Uterus (tissue), 4 donors: Measurements from ENCODE around the gene POTEJ. TPM values are rescaled to one million over a fixed set of nuclear protein-coding genes. Genes with fewer than 3 reads are reported as not detected.
"Not testable (repeated sequence)": the region's sequence is repeated elsewhere in the genome, so short reads cannot be mapped to it uniquely, and the experiment has no call there.

ENCODE experiments used
- DNase-seq, 2 donors: peaks; one replicate each; pipeline ENCODE4 v3.0.0-alpha.2; 2019 to 2020
- H3K27ac ChIP-seq, 2 donors: fragments of 200-600 bp; sonication (generic); 1 replicate in 1 of 2; 2 replicates in 1 of 2; pipeline ENCODE4 v1.5.1; 2016 to 2018
- H3K27me3 ChIP-seq, 2 donors: fragments of 200-600 bp; sonication (generic); one replicate each; pipeline ENCODE4 v1.5.1; 2018 to 2019; ENCODE audit warnings: control low read depth in 1 of 2
- H3K36me3 ChIP-seq, 2 donors: fragments of 200-600 bp; sonication (generic); one replicate each; pipeline ENCODE4 v1.5.1; 2019; ENCODE audit warnings: control low read depth in 1 of 2
- H3K4me1 ChIP-seq, 2 donors: fragments of 200-600 bp; sonication (generic); one replicate each; pipeline ENCODE4 v1.5.1; 2018 to 2019; ENCODE audit warnings: control low read depth in 1 of 2
- H3K4me3 ChIP-seq, 2 donors: fragments of 200-600 bp; sonication (generic); 1 replicate in 1 of 2; 2 replicates in 1 of 2; pipeline ENCODE4 v1.5.1; 2018 to 2019; ENCODE audit warnings: mild to moderate bottlenecking in 1 of 2
- H3K9me3 ChIP-seq, 2 donors: fragments of 200-600 bp; sonication (generic); one replicate each; pipeline ENCODE4 v1.5.1; 2019; ENCODE audit warnings: control low read depth in 1 of 2
- intact Hi-C: fragments of 100-400 bp; cut with DNase I; formaldehyde crosslinking; loops from one replicate; pipeline ENCODE4 v1.15.1; 2023; ENCODE audit warnings: low total_unique reads
- total RNA-seq, 4 donors: library from RNA; depleted of rRNA in 3 of 4; stranded (reverse); fragments of >200 nt in 3 of 4; gene quantifications; one replicate each; pipeline versions ENCODE4 v1.1.0 to v1.2.4, GENCODE V29; 2014 to 2023
- donor health status: DM: yes; HTN: yes; CAD: no.

Gene POTEJ
- under 1 TPM in 1 of 4 donors, not detected in 3; 0.21 TPM for total RNA-seq

GRCh38 chr2:130611140-130611539 lies at the start of gene POTEJ:
POTEJ (plus strand) TSS chr2:130611440; CDS start chr2:130611533, 93 bp downstream.
- H3K27me3 ChIP-seq, H3K4me1 ChIP-seq, DNase-seq, H3K36me3 ChIP-seq, H3K4me3 ChIP-seq, H3K9me3 ChIP-seq, H3K27ac ChIP-seq, intact Hi-C loops: not testable (repeated sequence)

DNA sequence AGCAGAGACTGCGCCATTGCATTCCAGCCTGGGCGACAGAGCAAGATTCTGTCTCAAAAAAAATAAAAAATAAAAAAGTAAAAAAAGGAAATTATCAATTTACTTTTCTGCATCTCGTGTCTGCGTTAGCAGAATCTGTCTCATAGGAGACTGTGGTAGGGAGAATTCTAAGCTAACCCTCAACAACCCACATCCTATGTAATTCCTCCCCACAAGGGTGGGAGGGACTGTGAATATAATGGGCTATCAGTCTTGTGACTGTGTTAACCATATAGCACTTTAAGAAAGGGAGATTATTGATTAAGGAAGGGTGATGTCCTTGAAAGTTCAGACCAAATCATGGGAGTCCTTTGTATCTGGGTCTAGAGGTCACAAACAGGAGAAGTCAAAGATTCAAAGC lies 45.1 kb upstream of the POTEJ start:
- DNase-seq, H3K4me3 ChIP-seq, H3K27me3 ChIP-seq, H3K9me3 ChIP-seq, H3K36me3 ChIP-seq, H3K27ac ChIP-seq, H3K4me1 ChIP-seq, intact Hi-C loops: not testable (repeated sequence)

DNA sequence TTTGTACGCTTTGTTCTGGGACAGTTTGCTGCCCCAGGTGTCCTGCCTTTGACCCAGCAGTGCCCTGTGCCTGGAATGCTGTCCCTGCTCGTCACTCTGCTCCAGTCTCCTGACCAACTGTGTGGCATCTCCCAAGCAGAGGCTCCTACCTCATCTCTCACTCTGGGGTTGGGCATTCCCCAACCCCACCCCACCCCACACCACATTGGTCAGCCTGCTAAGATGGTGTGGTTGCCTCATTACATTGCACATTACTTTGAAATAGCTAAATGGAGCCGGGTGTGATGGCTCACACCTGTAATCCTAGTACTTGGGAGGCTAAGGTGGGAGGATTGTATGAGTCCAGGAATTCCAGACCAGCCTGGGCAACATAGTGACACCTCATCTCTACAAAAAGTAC lies 39.3 kb upstream of the POTEJ start:
- H3K4me3 ChIP-seq, H3K9me3 ChIP-seq, intact Hi-C loops, H3K4me1 ChIP-seq, H3K27ac ChIP-seq, H3K27me3 ChIP-seq, H3K36me3 ChIP-seq, DNase-seq: not testable (repeated sequence)

GRCh38 chr2:130574230-130574629 lies 37.0 kb upstream of the POTEJ start:
- H3K4me3 ChIP-seq, intact Hi-C loops, H3K27me3 ChIP-seq, H3K27ac ChIP-seq, H3K36me3 ChIP-seq, H3K4me1 ChIP-seq, DNase-seq, H3K9me3 ChIP-seq: not testable (repeated sequence)

GRCh38 chr2:130576209-130576784 lies 34.9 kb upstream of the POTEJ start:
- H3K36me3 ChIP-seq, H3K4me1 ChIP-seq, intact Hi-C loops, H3K27me3 ChIP-seq, H3K27ac ChIP-seq, H3K4me3 ChIP-seq, DNase-seq, H3K9me3 ChIP-seq: not testable (repeated sequence)

GRCh38 chr2:130577559-130577958 lies 33.7 kb upstream of the POTEJ start:
- H3K27ac ChIP-seq, intact Hi-C loops, H3K36me3 ChIP-seq, H3K27me3 ChIP-seq, DNase-seq, H3K4me1 ChIP-seq, H3K9me3 ChIP-seq, H3K4me3 ChIP-seq: not testable (repeated sequence)

GRCh38 chr2:130579121-130579520 lies 32.1 kb upstream of the POTEJ start:
- H3K27ac ChIP-seq, H3K27me3 ChIP-seq, H3K4me1 ChIP-seq, H3K36me3 ChIP-seq, H3K9me3 ChIP-seq, H3K4me3 ChIP-seq, intact Hi-C loops, DNase-seq: not testable (repeated sequence)

DNA sequence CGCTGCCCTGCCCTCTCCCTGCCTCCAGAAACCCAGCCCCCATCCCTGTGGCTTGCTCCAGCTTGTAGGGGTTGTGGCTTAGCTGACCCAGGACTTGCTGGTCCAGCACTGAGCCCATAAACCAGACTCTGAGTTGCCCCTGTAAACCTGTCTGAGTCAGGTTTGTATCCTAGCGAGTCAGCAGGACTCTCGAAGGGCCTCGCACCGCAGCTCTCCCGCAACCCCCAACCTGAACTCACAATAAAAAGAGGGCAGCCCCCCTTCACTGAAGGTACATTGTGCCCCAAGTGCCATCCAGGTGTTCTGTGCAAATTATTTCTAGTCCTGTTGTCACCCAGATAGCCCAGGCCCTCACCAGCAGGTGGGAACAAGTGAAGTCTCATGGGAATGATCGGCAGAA lies 29.7 kb upstream of the POTEJ start:
- H3K27ac ChIP-seq, H3K27me3 ChIP-seq, intact Hi-C loops, H3K4me3 ChIP-seq, DNase-seq, H3K4me1 ChIP-seq, H3K36me3 ChIP-seq, H3K9me3 ChIP-seq: not testable (repeated sequence)

DNA sequence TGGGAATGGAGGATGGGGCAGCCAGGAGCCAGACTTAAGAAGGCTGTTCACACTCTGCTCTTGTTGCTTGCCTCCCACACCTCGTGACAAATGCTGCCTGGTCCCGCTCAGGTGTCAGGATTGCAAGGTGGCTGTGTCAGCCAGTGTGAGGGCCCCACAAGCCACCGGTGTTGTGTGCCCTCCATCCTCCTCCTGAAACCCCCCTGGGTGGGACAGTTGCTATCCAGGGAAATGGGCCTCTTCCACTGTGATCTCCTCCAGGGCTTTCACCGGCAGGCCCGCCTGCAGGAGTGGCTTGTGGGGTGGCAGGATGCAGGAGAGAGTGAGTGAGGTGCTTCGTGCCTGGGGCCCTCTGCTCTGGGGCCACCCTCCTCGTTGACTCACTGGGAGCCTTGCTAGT lies 28.3 kb upstream of the POTEJ start:
- H3K4me3 ChIP-seq, H3K27me3 ChIP-seq, H3K36me3 ChIP-seq, H3K27ac ChIP-seq, intact Hi-C loops, H3K4me1 ChIP-seq, DNase-seq, H3K9me3 ChIP-seq: not testable (repeated sequence)

DNA sequence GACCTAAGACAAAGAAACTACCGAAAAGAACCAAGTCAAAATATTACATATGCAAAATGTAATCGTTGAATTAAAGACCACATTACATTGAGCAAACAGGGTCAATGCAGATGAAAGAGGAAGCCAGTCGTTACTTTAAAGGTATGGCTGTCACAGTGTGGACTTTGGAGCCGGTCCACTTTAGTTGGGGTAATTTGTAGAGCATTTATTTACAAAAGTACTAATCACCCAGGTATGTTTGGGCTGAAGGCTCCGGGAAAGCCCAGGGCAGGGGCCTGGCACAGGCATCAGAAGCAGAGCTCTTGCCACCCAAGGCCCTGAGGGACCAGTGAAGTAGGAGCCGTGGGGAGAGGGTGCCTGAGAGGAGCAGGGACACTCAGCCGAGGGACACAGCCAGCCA lies 27.7 kb upstream of the POTEJ start:
- H3K36me3 ChIP-seq, H3K4me3 ChIP-seq, DNase-seq, intact Hi-C loops, H3K27me3 ChIP-seq, H3K27ac ChIP-seq, H3K9me3 ChIP-seq, H3K4me1 ChIP-seq: not testable (repeated sequence)

DNA sequence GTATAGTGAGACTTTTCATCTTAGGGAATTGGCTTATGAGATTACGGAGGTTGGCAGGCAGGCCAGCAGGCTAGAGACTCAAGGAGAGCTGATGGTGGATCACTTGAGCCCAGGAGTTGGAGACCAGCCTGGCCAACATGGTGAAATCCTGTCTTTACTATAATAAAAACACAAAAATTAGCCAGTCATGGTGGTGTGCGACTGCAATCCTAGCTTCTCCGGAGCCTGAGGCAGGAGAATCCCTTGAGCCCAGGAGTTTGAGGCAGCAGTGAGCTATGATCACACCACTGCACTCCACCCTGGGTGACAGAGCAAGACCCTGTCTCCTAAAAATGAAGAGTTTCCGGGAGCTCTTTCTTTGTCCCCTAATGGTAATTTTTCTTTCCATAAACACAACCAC lies 26.5 kb upstream of the POTEJ start:
- H3K27me3 ChIP-seq, DNase-seq, H3K4me3 ChIP-seq, H3K27ac ChIP-seq, H3K9me3 ChIP-seq, H3K4me1 ChIP-seq, H3K36me3 ChIP-seq, intact Hi-C loops: not testable (repeated sequence)

- DNase-seq, H3K9me3 ChIP-seq, H3K4me1 ChIP-seq, H3K27ac ChIP-seq, H3K4me3 ChIP-seq, H3K36me3 ChIP-seq, H3K27me3 ChIP-seq, intact Hi-C loops: not testable (repeated sequence)
Measured at GRCh38 chr2:130588688-130589458, 22.4 kb upstream of the POTEJ start.

GRCh38 chr2:130590170-130590841 lies 20.9 kb upstream of the POTEJ start:
- DNase-seq, H3K4me1 ChIP-seq, intact Hi-C loops, H3K9me3 ChIP-seq, H3K36me3 ChIP-seq, H3K4me3 ChIP-seq, H3K27me3 ChIP-seq, H3K27ac ChIP-seq: not testable (repeated sequence)
